ENCODE measurements around the gene ACSL3.

- TF ChIP-seq CTCF (conservative IDR thresholded peaks at IDR 0.05; ENCODE audit: low read length) (no peak), EZH2phosphoT487 (IDR thresholded peaks at IDR 0.05; ENCODE audit: borderline replicate concordance) (no peak)
Observed at GRCh38 chr2:222912117-222912516, 51.3 kb downstream of the ACSL3 start.

Data from Loucy (cell line).